Breast epithelium (tissue), 4 donors: ENCODE results near the gene KCNJ6. TPM values are rescaled to one million over a fixed set of nuclear protein-coding genes. Genes with fewer than 3 reads are reported as not detected.

ENCODE experiments used
- DNase-seq, 2 donors: peaks; one replicate each; pipeline ENCODE4 v3.0.0-alpha.2; 2019; ENCODE audit warnings: low spot score in 2 of 2
- H3K27ac ChIP-seq, 2 donors: fragments of 200-600 bp; sonication (generic) in 1 of 2; one replicate each; pipeline ENCODE4 v1.5.1; 2016 to 2019; ENCODE audit warnings: mild to moderate bottlenecking in 1 of 2
- H3K27me3 ChIP-seq, 2 donors: fragments of 200-600 bp; sonication (generic) in 1 of 2; one replicate each; pipeline versions ENCODE4 v1.5.1 to v1.6.0; 2017 to 2019; ENCODE audit warnings: control low read depth in 1 of 2, mild to moderate bottlenecking in 1 of 2
- H3K36me3 ChIP-seq: fragments of 200-600 bp; one replicate; pipeline ENCODE4 v1.5.1; 2019
- H3K4me1 ChIP-seq, 2 donors: fragments of 200-600 bp; sonication (generic); one replicate each; pipeline ENCODE4 v1.5.1; 2016 to 2019; ENCODE audit warnings: control low read depth in 1 of 2
- H3K4me3 ChIP-seq, 3 donors: fragments of 200-600 bp; sonication (generic); 1 replicate in 2 of 3; 2 replicates in 1 of 3; pipeline ENCODE4 v1.5.1; 2016 to 2019; ENCODE audit warnings: mild to moderate bottlenecking in 3 of 3, moderate library complexity in 2 of 3
- H3K9me3 ChIP-seq, 2 donors: fragments of 200-600 bp; sonication (generic) in 1 of 2; one replicate each; pipeline ENCODE4 v1.5.1; 2016 to 2019; ENCODE audit warnings: control low read depth in 1 of 2
- CTCF ChIP-seq, 3 donors: fragments of 450-650 bp; IDR thresholded peaks; one replicate each; pipeline ENCODE4 v1.5.1; 2016 to 2017; ENCODE audit warnings: antibody characterized with exemption in 3 of 3, mild to moderate bottlenecking in 3 of 3, moderate library complexity in 3 of 3
- POLR2A ChIP-seq: fragments of 450-650 bp; IDR thresholded peaks from one replicate; pipeline ENCODE4 v1.6.1; 2016; ENCODE audit warnings: antibody characterized with exemption, mild to moderate bottlenecking, moderate library complexity
- POLR2AphosphoS5 ChIP-seq, 3 donors: sonication (generic); formaldehyde crosslinking; IDR thresholded peaks; one replicate each; pipeline ENCODE4 v1.6.1; 2017; ENCODE audit warnings: antibody characterized with exemption in 3 of 3
- intact Hi-C: fragments of 100-400 bp; cut with DNase I; formaldehyde crosslinking; loops from one replicate; pipeline ENCODE4 v1.15.1; 2023; ENCODE audit warnings: low total_unique reads
- total RNA-seq, 3 donors: library from RNA; depleted of rRNA; stranded (reverse); fragments of >200 nt; gene quantifications; one replicate each; pipeline ENCODE4 v1.1.0, GENCODE V29; 2016

Gene KCNJ6
- total RNA-seq, 3 donors from 2014 or later = not detected

GRCh38 chr21:37811711-37812110, 104.5 kb downstream of the KCNJ6 start:
- Histone ChIP-seq H3K27me3 (no peaks in the 10 kb centered on the region), H3K4me1 (no peaks in the 10 kb centered on the region), H3K4me3 (no peak overlapping the region), H3K36me3 (no peaks in the 10 kb centered on the region), H3K27ac (no peak overlapping the region), H3K9me3 (peaks cover 3 to 18% of the 10 kb centered on the region in 2 donors)
- intact Hi-C loops = no loop called here
- DNase-seq = no peak
- TF ChIP-seq CTCF (IDR thresholded peaks at IDR 0.05) (no peak), POLR2A (no peak), POLR2AphosphoS5 (IDR thresholded peaks at IDR 0.05) (no peak)

- Histone ChIP-seq H3K9me3 (peaks cover 3 to 18% of the 10 kb centered on the region in 2 donors), H3K27ac (no peak overlapping the region), H3K4me3 (no peak overlapping the region), H3K4me1 (no peaks in the 10 kb centered on the region), H3K27me3 (no peaks in the 10 kb centered on the region), H3K36me3 (no peaks in the 10 kb centered on the region)
- DNase-seq = no peak
- TF ChIP-seq POLR2A = no peak
- no peak for TF ChIP-seq CTCF (IDR thresholded peaks at IDR 0.05)
- no peak for TF ChIP-seq POLR2AphosphoS5 (IDR thresholded peaks at IDR 0.05)
- intact Hi-C loops = no loop called here
Observed at GRCh38 chr21:37808261-37808660, 108.0 kb downstream of the KCNJ6 start.

- no peak for TF ChIP-seq CTCF (IDR thresholded peaks at IDR 0.05)
- no peak for TF ChIP-seq POLR2AphosphoS5 (IDR thresholded peaks at IDR 0.05)
- no peak for TF ChIP-seq POLR2A
- Histone ChIP-seq H3K36me3 (no peaks in the 10 kb centered on the region), H3K27ac (no peak overlapping the region), H3K27me3 (peaks cover 0 to 13% of the 10 kb centered on the region in 2 donors), H3K9me3 (peaks cover 0 to 4% of the 10 kb centered on the region in 2 donors), H3K4me3 (no peak overlapping the region), H3K4me1 (no peaks in the 10 kb centered on the region)
- no peak for DNase-seq
- intact Hi-C loops = no loop called here
Observed at GRCh38 chr21:37805266-37805665, 111.0 kb downstream of the KCNJ6 start.

- H3K9me3 ChIP-seq = peaks cover 0 to 4% of the 10 kb centered on the region in 2 donors
- TF ChIP-seq POLR2AphosphoS5 (IDR thresholded peaks at IDR 0.05) = no peak
- no peak for TF ChIP-seq CTCF (IDR thresholded peaks at IDR 0.05)
- no peak for TF ChIP-seq POLR2A
- H3K4me1 ChIP-seq = no peaks in the 10 kb centered on the region
- no peak overlapping the region for H3K27ac ChIP-seq
- no peak for DNase-seq
- H3K4me3 ChIP-seq = no peak overlapping the region
- intact Hi-C loops = no loop called here
- no peaks in the 10 kb centered on the region for H3K36me3 ChIP-seq
- H3K27me3 ChIP-seq = peaks cover 0 to 13% of the 10 kb centered on the region in 2 donors
Observed at GRCh38 chr21:37804001-37804400, 112.3 kb downstream of the KCNJ6 start.

GRCh38 chr21:37803101-37803651, 113.1 kb downstream of the KCNJ6 start:
- intact Hi-C loops = no loop called here
- no peak for DNase-seq
- Histone ChIP-seq H3K9me3 (peaks cover 0 to 4% of the 10 kb centered on the region in 2 donors), H3K4me1 (no peaks in the 10 kb centered on the region), H3K27ac (no peak overlapping the region), H3K36me3 (no peaks in the 10 kb centered on the region), H3K27me3 (peaks cover 0 to 13% of the 10 kb centered on the region in 2 donors), H3K4me3 (no peak overlapping the region)
- no peak for TF ChIP-seq POLR2AphosphoS5 (IDR thresholded peaks at IDR 0.05)
